Measurements from ENCODE around the gene DNAH11. TPM values are rescaled to one million over a fixed set of nuclear protein-coding genes. Genes with fewer than 3 reads are reported as not detected.

DNAH11 gene
- total RNA-seq, 1 experiment from 2014 or later, result 0.54 TPM

- Histone ChIP-seq H3K4me3 (ENCODE audit: low read depth, low read length, poor library complexity, severe bottlenecking) (no peak overlapping the region), H3K27me3 (replicated peaks; ENCODE audit: insufficient read depth, low read depth, low read length, poor library complexity) (peaks cover 87% of the 10 kb centered on the region), H3K4me1 (ENCODE audit: insufficient read depth, low read length, poor library complexity, severe bottlenecking) (no peaks in the 10 kb centered on the region), H3K36me3 (ENCODE audit: insufficient read depth, low read length, poor library complexity, severe bottlenecking) (no peaks in the 10 kb centered on the region), H3K9me3 (ENCODE audit: low read depth, low read length, poor library complexity, severe bottlenecking) (no peaks in the 10 kb centered on the region), H3K27ac (ENCODE audit: low read depth, low read length, poor library complexity, severe bottlenecking) (no peak overlapping the region)
- DNase-seq (ENCODE audit: low spot score), result no peak
- TF ChIP-seq CTCF (conservative IDR thresholded peaks at IDR 0.05; ENCODE audit: low read depth, low read length), result no peak
- no peak for TF ChIP-seq EZH2 (IDR thresholded peaks at IDR 0.05; ENCODE audit: borderline replicate concordance, low read depth, low read length, poor library complexity, severe bottlenecking)
- intact Hi-C loops (cut with micrococcal nuclease; ENCODE audit: unreplicated experiment), result no loop called here
- no TSS peak for BruUV-seq (replicated peaks)
- CTCF ChIA-PET, result no interaction called here
- POLR2A ChIA-PET (ENCODE audit: low non-redundant PET), result no interaction called here
Observed at GRCh38 chr7:21565614-21566013, 22.8 kb downstream of the DNAH11 start.

GRCh38 chr7:21566094-21566493 lies 23.3 kb downstream of the DNAH11 start:
- DNase-seq (ENCODE audit: low spot score), result no peak
- H3K4me1 ChIP-seq (ENCODE audit: insufficient read depth, low read length, poor library complexity, severe bottlenecking), result no peaks in the 10 kb centered on the region
- H3K9me3 ChIP-seq (ENCODE audit: low read depth, low read length, poor library complexity, severe bottlenecking), result no peaks in the 10 kb centered on the region
- TF ChIP-seq EZH2 (IDR thresholded peaks at IDR 0.05; ENCODE audit: borderline replicate concordance, low read depth, low read length, poor library complexity, severe bottlenecking) (no peak), CTCF (conservative IDR thresholded peaks at IDR 0.05; ENCODE audit: low read depth, low read length) (no peak)
- intact Hi-C loops (cut with micrococcal nuclease; ENCODE audit: unreplicated experiment), result no loop called here
- ChIA-PET CTCF (no interaction called here), POLR2A (ENCODE audit: low non-redundant PET) (no interaction called here)
- H3K27ac ChIP-seq (ENCODE audit: low read depth, low read length, poor library complexity, severe bottlenecking), result no peak overlapping the region
- peaks cover 88% of the 10 kb centered on the region for H3K27me3 ChIP-seq (replicated peaks; ENCODE audit: insufficient read depth, low read depth, low read length, poor library complexity)
- no peaks in the 10 kb centered on the region for H3K36me3 ChIP-seq (ENCODE audit: insufficient read depth, low read length, poor library complexity, severe bottlenecking)
- H3K4me3 ChIP-seq (ENCODE audit: low read depth, low read length, poor library complexity, severe bottlenecking), result no peak overlapping the region
- BruUV-seq (replicated peaks), result no TSS peak

GRCh38 chr7:21568762-21569161 lies 25.9 kb downstream of the DNAH11 start:
- Histone ChIP-seq H3K4me3 (ENCODE audit: low read depth, low read length, poor library complexity, severe bottlenecking) (no peak overlapping the region), H3K27me3 (replicated peaks; ENCODE audit: insufficient read depth, low read depth, low read length, poor library complexity) (peaks cover 90% of the 10 kb centered on the region), H3K9me3 (ENCODE audit: low read depth, low read length, poor library complexity, severe bottlenecking) (no peaks in the 10 kb centered on the region), H3K27ac (ENCODE audit: low read depth, low read length, poor library complexity, severe bottlenecking) (no peak overlapping the region), H3K4me1 (ENCODE audit: insufficient read depth, low read length, poor library complexity, severe bottlenecking) (no peaks in the 10 kb centered on the region), H3K36me3 (ENCODE audit: insufficient read depth, low read length, poor library complexity, severe bottlenecking) (no peaks in the 10 kb centered on the region)
- POLR2A ChIA-PET (ENCODE audit: low non-redundant PET), result no interaction called here
- no TSS peak for BruUV-seq (replicated peaks)
- peak; percentile 48 for TF ChIP-seq CTCF (conservative IDR thresholded peaks at IDR 0.05; ENCODE audit: low read depth, low read length)
- TF ChIP-seq EZH2 (IDR thresholded peaks at IDR 0.05; ENCODE audit: borderline replicate concordance, low read depth, low read length, poor library complexity, severe bottlenecking), result no peak
- CTCF ChIA-PET, result no interaction called here
- intact Hi-C loops (cut with micrococcal nuclease; ENCODE audit: unreplicated experiment), result no loop called here
- peak; percentile 27 for DNase-seq (ENCODE audit: low spot score)
